SKM-1 (cell line): ENCODE data around the gene NXPH4.
A peak's percentile ranks its signal among the peaks of the same experiment; 100 is the strongest.

Source experiments
- DNase-seq: peaks from one replicate; lab custom pipeline; 2025; ENCODE audit not compliant: unreplicated experiment; lab: John Stamatoyannopoulos, UW

The NXPH4 gene

GRCh38 chr12:57218030-57218853 is 1.6 kb downstream of the NXPH4 start:
- DNase-seq = no peak

GRCh38 chr12:57219205-57219992 is 2.8 kb downstream of the NXPH4 start:
- no peak for DNase-seq

- no peak for DNase-seq
These were observed 3.6 kb downstream of the NXPH4 start for GRCh38 chr12:57219993-57220754.

GRCh38 chr12:57220770-57221168 is 4.2 kb downstream of the NXPH4 start:
- no peak for DNase-seq

- no peak for DNase-seq
These were observed 4.7 kb downstream of the NXPH4 start for GRCh38 chr12:57221169-57221917.

GRCh38 chr12:57222286-57223190 is 5.9 kb downstream of the NXPH4 start:
- no peak for DNase-seq

GRCh38 chr12:57223191-57224165 is 6.9 kb downstream of the NXPH4 start:
- no peak for DNase-seq

- DNase-seq = no peak
These were observed 7.8 kb downstream of the NXPH4 start for GRCh38 chr12:57224278-57224972.

- DNase-seq = no peak
These were observed 8.5 kb downstream of the NXPH4 start for GRCh38 chr12:57224973-57225679.

GRCh38 chr12:57225680-57226210 is 9.2 kb downstream of the NXPH4 start:
- no peak for DNase-seq

- no peak for DNase-seq
These were observed 10.2 kb downstream of the NXPH4 start for GRCh38 chr12:57226588-57227314.

GRCh38 chr12:57227315-57228115 is 10.9 kb downstream of the NXPH4 start:
- DNase-seq = no peak

GRCh38 chr12:57229046-57229633 is 12.5 kb downstream of the NXPH4 start:
- DNase-seq = no peak

- peak; percentile 70 for DNase-seq
These were observed 13.2 kb downstream of the NXPH4 start, which contains the start of gene SHMT2 for GRCh38 chr12:57229634-57230380. SHMT2 (plus strand) TSS chr12:57229711; CDS start chr12:57229779, 68 bp downstream.
